ENCODE measurements around the gene KIAA1958. TPM values are rescaled to one million over a fixed set of nuclear protein-coding genes. Genes with fewer than 3 reads are reported as not detected.
"Not testable (repeated sequence)": the region's sequence is repeated elsewhere in the genome, so short reads cannot be mapped to it uniquely, and the experiment has no call there.

KIAA1958 gene
- total RNA-seq, 1 donor from 2014 or later: 55.3 TPM

GRCh38 chr9:112665347-112665746 lies 178.7 kb downstream of the KIAA1958 start:
- no peaks in the 10 kb centered on the region for H3K4me1 Mint-ChIP-seq (ENCODE audit: low read depth)
- H3K9me3 Mint-ChIP-seq (ENCODE audit: low read depth): no peaks in the 10 kb centered on the region
- H3K27ac Mint-ChIP-seq: no peak overlapping the region
- no peaks in the 10 kb centered on the region for H3K27me3 Mint-ChIP-seq
- peaks cover 1% of the 10 kb centered on the region for H3K36me3 Mint-ChIP-seq (ENCODE audit: insufficient read depth)
- TF ChIP-seq, protein P1, sequence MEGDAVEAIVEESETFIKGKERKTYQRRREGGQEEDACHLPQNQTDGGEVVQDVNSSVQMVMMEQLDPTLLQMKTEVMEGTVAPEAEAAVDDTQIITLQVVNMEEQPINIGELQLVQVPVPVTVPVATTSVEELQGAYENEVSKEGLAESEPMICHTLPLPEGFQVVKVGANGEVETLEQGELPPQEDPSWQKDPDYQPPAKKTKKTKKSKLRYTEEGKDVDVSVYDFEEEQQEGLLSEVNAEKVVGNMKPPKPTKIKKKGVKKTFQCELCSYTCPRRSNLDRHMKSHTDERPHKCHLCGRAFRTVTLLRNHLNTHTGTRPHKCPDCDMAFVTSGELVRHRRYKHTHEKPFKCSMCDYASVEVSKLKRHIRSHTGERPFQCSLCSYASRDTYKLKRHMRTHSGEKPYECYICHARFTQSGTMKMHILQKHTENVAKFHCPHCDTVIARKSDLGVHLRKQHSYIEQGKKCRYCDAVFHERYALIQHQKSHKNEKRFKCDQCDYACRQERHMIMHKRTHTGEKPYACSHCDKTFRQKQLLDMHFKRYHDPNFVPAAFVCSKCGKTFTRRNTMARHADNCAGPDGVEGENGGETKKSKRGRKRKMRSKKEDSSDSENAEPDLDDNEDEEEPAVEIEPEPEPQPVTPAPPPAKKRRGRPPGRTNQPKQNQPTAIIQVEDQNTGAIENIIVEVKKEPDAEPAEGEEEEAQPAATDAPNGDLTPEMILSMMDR (IDR thresholded peaks at IDR 0.05; ENCODE audit: unreplicated experiment): no peak
- H3K4me3 Mint-ChIP-seq (ENCODE audit: low read depth): no peak overlapping the region
- no peak for DNase-seq (ENCODE audit: low spot score, unreplicated experiment)

GRCh38 chr9:112669326-112669725 lies 182.7 kb downstream of the KIAA1958 start:
- Mint-ChIP-seq H3K9me3 (ENCODE audit: low read depth) (no peaks in the 10 kb centered on the region), H3K27me3 (no peaks in the 10 kb centered on the region), H3K4me1 (ENCODE audit: low read depth) (no peaks in the 10 kb centered on the region), H3K4me3 (ENCODE audit: low read depth) (no peak overlapping the region), H3K27ac (no peak overlapping the region), H3K36me3 (ENCODE audit: insufficient read depth) (peaks cover 10% of the 10 kb centered on the region)
- TF ChIP-seq, protein P1 (IDR thresholded peaks at IDR 0.05; ENCODE audit: unreplicated experiment): no peak
- no peak for DNase-seq (ENCODE audit: low spot score, unreplicated experiment)

DNA sequence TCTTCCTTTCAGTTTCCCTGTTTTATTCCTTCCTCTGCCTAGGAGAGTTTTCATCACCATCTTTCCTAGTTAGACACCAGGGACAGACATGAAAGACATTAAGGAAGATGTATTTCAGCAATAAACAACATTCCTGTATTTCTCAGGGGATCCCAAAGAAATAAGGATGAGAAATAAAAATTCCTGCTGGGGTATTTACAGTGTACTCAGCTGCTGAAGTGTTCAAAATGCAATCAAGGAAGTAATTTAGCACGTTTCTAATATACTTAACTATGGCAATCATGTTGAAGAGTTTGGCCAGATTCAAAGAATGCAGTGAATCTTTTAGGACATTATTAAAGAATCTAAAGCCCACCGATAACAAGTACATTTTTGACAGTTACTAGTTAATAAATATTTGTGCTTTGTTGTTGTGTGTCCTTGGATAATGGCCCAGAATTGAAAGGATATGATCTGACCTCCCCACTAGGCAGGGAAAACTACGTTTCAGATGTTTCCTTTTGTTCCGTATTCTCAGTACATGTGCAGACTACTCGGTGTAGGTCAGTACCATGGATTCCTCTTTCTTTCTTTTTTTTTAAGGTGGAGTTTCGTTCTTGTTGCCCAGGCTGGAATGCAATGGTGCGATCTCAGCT lies 184.5 kb downstream of the KIAA1958 start:
- peaks cover 10% of the 10 kb centered on the region for H3K36me3 Mint-ChIP-seq (ENCODE audit: insufficient read depth)
- no peak overlapping the region for H3K4me3 Mint-ChIP-seq (ENCODE audit: low read depth)
- H3K27me3 Mint-ChIP-seq: no peaks in the 10 kb centered on the region
- DNase-seq (ENCODE audit: low spot score, unreplicated experiment): no peak
- H3K27ac Mint-ChIP-seq: no peak overlapping the region
- no peaks in the 10 kb centered on the region for H3K9me3 Mint-ChIP-seq (ENCODE audit: low read depth)
- no peaks in the 10 kb centered on the region for H3K4me1 Mint-ChIP-seq (ENCODE audit: low read depth)
- TF ChIP-seq, protein P1 (IDR thresholded peaks at IDR 0.05; ENCODE audit: unreplicated experiment): no peak

GRCh38 chr9:112673221-112673620 lies 186.6 kb downstream of the KIAA1958 start:
- not testable (repeated sequence) for H3K9me3 Mint-ChIP-seq (ENCODE audit: low read depth); DNase-seq (ENCODE audit: low spot score, unreplicated experiment); H3K4me1 Mint-ChIP-seq (ENCODE audit: low read depth); H3K27me3 Mint-ChIP-seq; H3K27ac Mint-ChIP-seq; H3K4me3 Mint-ChIP-seq (ENCODE audit: low read depth)
- peaks cover 14% of the 10 kb centered on the region for H3K36me3 Mint-ChIP-seq (ENCODE audit: insufficient read depth)

DNA sequence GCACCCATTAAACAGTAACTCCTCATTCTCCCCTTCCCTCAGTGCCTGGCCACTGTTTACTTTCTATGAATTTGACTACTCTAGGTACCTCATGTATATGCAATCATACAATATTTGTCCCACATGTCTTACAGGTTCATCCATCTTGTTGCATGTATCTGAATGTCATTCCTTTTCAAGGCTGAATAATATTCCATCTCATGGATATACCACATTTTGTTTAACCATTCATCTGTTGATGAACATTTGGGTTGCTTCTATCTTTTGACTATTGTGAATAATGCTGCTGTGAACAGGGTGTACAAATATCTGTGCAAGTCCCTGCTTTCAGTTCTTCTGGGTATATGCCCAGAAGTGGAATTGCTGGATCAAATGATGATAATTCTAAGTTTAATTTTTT lies 190.4 kb downstream of the KIAA1958 start:
- Mint-ChIP-seq H3K27ac (no peak overlapping the region), H3K27me3 (no peaks in the 10 kb centered on the region), H3K9me3 (ENCODE audit: low read depth) (peaks cover 18% of the 10 kb centered on the region), H3K4me3 (ENCODE audit: low read depth) (no peak overlapping the region), H3K36me3 (ENCODE audit: insufficient read depth) (peaks cover 9% of the 10 kb centered on the region), H3K4me1 (ENCODE audit: low read depth) (peaks cover 5% of the 10 kb centered on the region)
- no peak for DNase-seq (ENCODE audit: low spot score, unreplicated experiment)
- TF ChIP-seq, protein P1 (IDR thresholded peaks at IDR 0.05; ENCODE audit: unreplicated experiment): no peak

- DNase-seq (ENCODE audit: low spot score, unreplicated experiment): no peak
- Mint-ChIP-seq H3K36me3 (ENCODE audit: insufficient read depth) (peaks cover 13% of the 10 kb centered on the region), H3K4me1 (ENCODE audit: low read depth) (peaks cover 5% of the 10 kb centered on the region), H3K27me3 (no peaks in the 10 kb centered on the region), H3K9me3 (ENCODE audit: low read depth) (peaks cover 18% of the 10 kb centered on the region), H3K4me3 (ENCODE audit: low read depth) (no peak overlapping the region), H3K27ac (peak overlapping the region; percentile 33)
- TF ChIP-seq, protein P1 (IDR thresholded peaks at IDR 0.05; ENCODE audit: unreplicated experiment): no peak
Measured at GRCh38 chr9:112680731-112681402, 194.2 kb downstream of the KIAA1958 start.

Measured in progenitor cell of endocrine pancreas (in vitro differentiated cells).